HCT116 (cell line): ENCODE data around the gene CHST14. TPM values are rescaled to one million over a fixed set of nuclear protein-coding genes. Genes with fewer than 3 reads are reported as not detected.

Experiments
- ATAC-seq: fragments of 200-7000 bp; cut with Tn5 transposase; 2 replicates; pipeline ENCODE4 v1.9.1; 2020; ENCODE audit warnings: mild to moderate bottlenecking, moderate library complexity
- BruUV-seq: library from RNA; stranded (reverse); fragments of 400-500 nt; replicated peaks from 2 replicates; lab custom pipeline; 2021; lab: Mats Ljungman, UMichigan
- CTCF ChIA-PET: fragments of 300-600 bp; sonication (Branson Sonifier 250); formaldehyde crosslinking; loops from one replicate; lab custom pipeline; 2021; ENCODE audit warnings: antibody characterized with exemption; lab: Charles Lee
- POLR2A ChIA-PET: fragments of 300-600, 350-600 bp; sonication (Branson Sonifier 250); formaldehyde crosslinking; loops from one replicate; lab custom pipeline; 2021; ENCODE audit warnings: antibody characterized with exemption; lab: Charles Lee
- RAD21 ChIA-PET, 2 experiments: fragments of 300-600 bp; sonication (Branson Sonifier 250); formaldehyde crosslinking; loops; one replicate each; lab custom pipeline; 2023; ENCODE audit warnings: low total read pairs in 2 of 2; ENCODE audit not compliant: uncharacterized antibody in 2 of 2, unreplicated experiment in 2 of 2, low non-redundant PET in 1 of 2; lab: Charles Lee
- DNase-seq: peaks from one replicate; pipeline ENCODE4 v3.0.0-alpha.2; 2010; ENCODE audit warnings: low read depth, low spot score
- H2AFZ ChIP-seq: fragments of 200-600 bp; shearing (Covaris generic), sonication (generic); 2 replicates; pipeline ENCODE4 v1.6.1; 2017; ENCODE audit warnings: low read depth, mixed run types, mixed read lengths, antibody characterized with exemption, low read length; ENCODE audit not compliant: poor library complexity, severe bottlenecking
- H3K27ac ChIP-seq: 2 replicates; pipeline ENCODE4 v1.5.1; 2012; ENCODE audit warnings: low read depth, low read length
- H3K27me3 ChIP-seq: fragments of 200-600 bp; sonication (generic); 2 replicates; pipeline ENCODE4 v1.6.1; 2016; ENCODE audit warnings: mixed run types, low read length, mixed read lengths; ENCODE audit not compliant: insufficient read depth
- H3K36me3 ChIP-seq, 2 experiments: fragments of 200-500 bp in 1 of 2; fragments of 200-600 bp in 1 of 2; sonication (Bioruptor generic) in 1 of 2; sonication (generic) in 1 of 2; 2 replicates each; pipeline versions ENCODE4 v1.5.1 to v1.6.1; 2014 to 2016; ENCODE audit warnings: low read length in 2 of 2, inconsistent platforms in 1 of 2, mixed read lengths in 1 of 2, mixed run types in 1 of 2; ENCODE audit not compliant: insufficient read depth in 2 of 2, control insufficient read depth in 1 of 2
- H3K4me1 ChIP-seq, 2 experiments: fragments of 200-600 bp in 1 of 2; sonication (generic) in 1 of 2; 2 replicates each; pipeline versions ENCODE4 v1.5.1 to v1.6.1; 2012 to 2017; ENCODE audit warnings: low read length in 2 of 2, inconsistent platforms in 1 of 2, mild to moderate bottlenecking in 1 of 2, mixed read lengths in 1 of 2, mixed run types in 1 of 2, moderate library complexity in 1 of 2; ENCODE audit not compliant: insufficient read depth in 2 of 2, control insufficient read depth in 1 of 2
- H3K4me2 ChIP-seq: fragments of 200-600 bp; sonication (generic); 2 replicates; pipeline ENCODE4 v1.6.1; 2017; ENCODE audit warnings: mixed run types, low read length, mixed read lengths
- H3K4me3 ChIP-seq, 2 experiments: fragments of 200-600 bp in 1 of 2; sonication (generic) in 1 of 2; replicated peaks in 1 of 2; 2 replicates each; pipeline ENCODE4 v1.5.1; 2011 to 2016; ENCODE audit warnings: low read length in 2 of 2, control low read depth in 1 of 2, low read depth in 1 of 2, mild to moderate bottlenecking in 1 of 2, mixed read lengths in 1 of 2, mixed run types in 1 of 2
- H3K79me2 ChIP-seq: fragments of 200-600 bp; sonication (generic); 2 replicates; pipeline ENCODE4 v1.6.1; 2017; ENCODE audit warnings: mild to moderate bottlenecking, mixed run types, low read length, moderate library complexity, mixed read lengths; ENCODE audit not compliant: insufficient read depth
- H3K9ac ChIP-seq: fragments of 200-600 bp; sonication (generic); 2 replicates; pipeline ENCODE4 v1.6.1; 2016; ENCODE audit warnings: low read length, mixed read lengths
- H3K9me2 ChIP-seq: fragments of 200-600 bp; sonication (generic), shearing (Covaris generic); 2 replicates; pipeline ENCODE4 v1.6.1; 2017; ENCODE audit warnings: mixed run types, mild to moderate bottlenecking, moderate library complexity; ENCODE audit not compliant: insufficient read depth
- H3K9me3 ChIP-seq, 2 experiments: fragments of 200-500 bp in 1 of 2; fragments of 200-600 bp in 1 of 2; sonication (Bioruptor generic) in 1 of 2; sonication (generic) in 1 of 2; 2 replicates each; pipeline ENCODE4 v1.6.1; 2014 to 2017; ENCODE audit warnings: low read length in 2 of 2, mixed read lengths in 2 of 2, inconsistent platforms in 1 of 2, low read depth in 1 of 2, mild to moderate bottlenecking in 1 of 2, mixed run types in 1 of 2, moderate library complexity in 1 of 2; ENCODE audit not compliant: control insufficient read depth in 1 of 2, insufficient read depth in 1 of 2
- H4K20me1 ChIP-seq: fragments of 200-600 bp; sonication (generic), shearing (Covaris generic); 2 replicates; pipeline ENCODE4 v1.6.1; 2017; ENCODE audit warnings: mixed run types, mild to moderate bottlenecking, moderate library complexity; ENCODE audit not compliant: insufficient read depth
- CBX3 ChIP-seq: IDR thresholded peaks from 2 replicates; pipeline ENCODE4 v1.6.1; 2012; ENCODE audit warnings: low read depth
- EZH2 ChIP-seq: fragments of 200-600 bp; sonication (generic); IDR thresholded peaks from 2 replicates; pipeline ENCODE4 v1.6.1; 2017; ENCODE audit warnings: antibody characterized with exemption, mixed run types
- EZH2phosphoT487 ChIP-seq: fragments of 200-600 bp; IDR thresholded peaks from 2 replicates; pipeline ENCODE4 v1.6.1; 2018; ENCODE audit warnings: antibody characterized with exemption, borderline replicate concordance
- POLR2A ChIP-seq: IDR thresholded peaks from 2 replicates; pipeline ENCODE4 v1.7.0; 2011; ENCODE audit warnings: borderline replicate concordance; ENCODE audit not compliant: insufficient read depth, insufficient read length; ENCODE audit errors: extremely low read depth
- POLR2AphosphoS5 ChIP-seq: IDR thresholded peaks from 2 replicates; pipeline ENCODE4 v1.6.1; 2011; ENCODE audit warnings: mild to moderate bottlenecking, low read depth, low read length, moderate library complexity
- SP1 ChIP-seq: IDR thresholded peaks from 2 replicates; pipeline ENCODE4 v1.6.1; 2012; ENCODE audit warnings: low read depth
- ZFX ChIP-seq: fragments of 450-650 bp; IDR thresholded peaks from 2 replicates; pipeline ENCODE4 v1.6.1; 2017
- intact Hi-C: fragments of 100-400 bp; cut with micrococcal nuclease; formaldehyde crosslinking; loops from 2 replicates; pipeline ENCODE4 v1.10.0; 2022
- total RNA-seq: library from RNA; stranded (reverse); gene quantifications from one replicate; pipeline ENCODE4 v1.2.1, GENCODE V29; 2021; ENCODE audit not compliant: unreplicated experiment
- TF ChIP-seq, protein P1 (sequence below): IDR thresholded peaks from 2 replicates; pipeline ENCODE4 v1.6.1; 2011; ENCODE audit warnings: mild to moderate bottlenecking, low read length, moderate library complexity; ENCODE audit not compliant: insufficient replicate concordance; ENCODE audit errors: extremely low read depth
- TF ChIP-seq, protein P2 (sequence below): IDR thresholded peaks from 2 replicates; pipeline ENCODE4 v1.6.1; 2012

The CHST14 gene
- total RNA-seq, 1 experiment from 2014 or later: 12.7 TPM

DNA sequence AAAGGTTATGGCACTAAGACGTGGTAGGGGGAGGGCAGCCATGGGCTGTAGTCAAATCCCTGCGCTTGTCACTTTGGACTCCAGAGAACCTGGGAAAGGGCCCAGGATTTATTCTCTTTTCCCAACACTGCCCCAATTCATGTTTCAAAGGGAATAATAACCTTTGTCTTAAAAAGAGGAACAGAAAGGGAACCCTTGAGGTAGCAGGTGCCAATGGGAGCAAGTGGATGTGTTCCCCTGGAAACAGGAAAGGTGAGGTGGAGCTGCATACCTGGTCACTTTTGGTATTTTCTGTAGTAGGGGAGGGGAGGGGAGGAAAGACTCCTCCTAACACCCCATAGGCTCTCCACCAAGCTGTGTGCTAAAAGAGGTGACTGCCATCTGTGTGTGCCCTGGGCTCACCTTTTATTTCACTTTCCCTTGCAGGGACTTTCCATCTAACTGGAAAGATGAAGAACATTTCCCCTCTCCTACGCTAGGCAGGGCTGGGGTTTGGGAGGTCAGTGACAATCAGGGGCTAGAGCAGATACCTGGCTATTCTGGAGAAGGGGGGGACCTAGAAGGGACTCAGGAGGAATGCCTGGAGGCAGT is 6.1 kb upstream of the CHST14 start:
- Histone ChIP-seq H3K4me2 (no peak overlapping the region), H3K4me1 (no peaks in the 10 kb centered on the region), H3K4me3 (no peak overlapping the region), H3K9me2 (no peaks in the 10 kb centered on the region), H4K20me1 (no peaks in the 10 kb centered on the region), H3K79me2 (no peaks in the 10 kb centered on the region; the same call in 1 of the 2 replicates), H2AFZ (no peak overlapping the region), H3K36me3 (peaks cover 9 to 10% of the 10 kb centered on the region in 2 experiments; a peak in 3 of 4 replicates), H3K9me3 (no peaks in the 10 kb centered on the region), H3K27me3 (no peaks in the 10 kb centered on the region), H3K9ac (no peak overlapping the region), H3K27ac (no peak overlapping the region)
- no peak for TF ChIP-seq ZFX
- RAD21 ChIA-PET: no interaction called here
- no TSS peak for BruUV-seq
- CTCF ChIA-PET: no interaction called here
- intact Hi-C loops: no loop called here
- POLR2A ChIA-PET: no interaction called here
- DNase-seq (no peak), ATAC-seq (no peak)

DNA sequence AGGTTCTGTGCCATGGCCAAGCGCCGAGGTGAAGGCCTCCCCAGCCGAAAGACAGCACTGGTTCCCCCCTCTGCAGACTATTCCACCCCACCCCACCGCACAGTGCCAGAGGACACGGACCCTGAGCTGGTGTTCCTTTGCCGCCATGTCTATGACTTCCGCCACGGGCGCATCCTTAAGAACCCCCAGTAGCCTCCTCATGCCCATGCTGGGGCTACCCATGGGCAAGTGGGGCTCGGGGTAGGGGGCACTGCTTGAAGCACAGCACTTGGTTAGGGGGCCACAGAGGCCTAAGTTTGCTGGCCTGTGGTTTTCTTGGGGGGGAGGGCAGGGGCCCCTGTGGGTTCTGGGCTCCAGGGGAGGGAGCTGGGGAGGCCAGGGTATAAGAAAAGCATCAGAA is 4.8 kb upstream of the CHST14 start:
- Histone ChIP-seq H3K4me1 (peaks cover 3 to 9% of the 10 kb centered on the region in 2 experiments; a peak in 3 of 4 replicates), H3K36me3 (peaks cover 8 to 9% of the 10 kb centered on the region in 2 experiments; a peak in 3 of 4 replicates), H3K9me3 (no peaks in the 10 kb centered on the region), H3K27ac (no peak overlapping the region), H3K9ac (no peak overlapping the region), H3K4me2 (no peak overlapping the region), H3K27me3 (no peaks in the 10 kb centered on the region), H2AFZ (no peak overlapping the region), H3K9me2 (no peaks in the 10 kb centered on the region), H4K20me1 (no peaks in the 10 kb centered on the region), H3K79me2 (no peaks in the 10 kb centered on the region), H3K4me3 (no peak overlapping the region)
- no peak for ATAC-seq
- intact Hi-C loops: no loop called here
- DNase-seq: no peak
- ChIA-PET RAD21 (no interaction called here), CTCF (no interaction called here), POLR2A (no interaction called here)
- TF ChIP-seq, protein P1, sequence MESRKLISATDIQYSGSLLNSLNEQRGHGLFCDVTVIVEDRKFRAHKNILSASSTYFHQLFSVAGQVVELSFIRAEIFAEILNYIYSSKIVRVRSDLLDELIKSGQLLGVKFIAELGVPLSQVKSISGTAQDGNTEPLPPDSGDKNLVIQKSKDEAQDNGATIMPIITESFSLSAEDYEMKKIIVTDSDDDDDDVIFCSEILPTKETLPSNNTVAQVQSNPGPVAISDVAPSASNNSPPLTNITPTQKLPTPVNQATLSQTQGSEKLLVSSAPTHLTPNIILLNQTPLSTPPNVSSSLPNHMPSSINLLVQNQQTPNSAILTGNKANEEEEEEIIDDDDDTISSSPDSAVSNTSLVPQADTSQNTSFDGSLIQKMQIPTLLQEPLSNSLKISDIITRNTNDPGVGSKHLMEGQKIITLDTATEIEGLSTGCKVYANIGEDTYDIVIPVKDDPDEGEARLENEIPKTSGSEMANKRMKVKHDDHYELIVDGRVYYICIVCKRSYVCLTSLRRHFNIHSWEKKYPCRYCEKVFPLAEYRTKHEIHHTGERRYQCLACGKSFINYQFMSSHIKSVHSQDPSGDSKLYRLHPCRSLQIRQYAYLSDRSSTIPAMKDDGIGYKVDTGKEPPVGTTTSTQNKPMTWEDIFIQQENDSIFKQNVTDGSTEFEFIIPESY: no peak
- TF ChIP-seq EZH2phosphoT487 (no peak), EZH2 (no peak), SP1 (no peak), POLR2A (no peak), CBX3 (no peak), POLR2AphosphoS5 (no peak)
- TF ChIP-seq, protein P2, sequence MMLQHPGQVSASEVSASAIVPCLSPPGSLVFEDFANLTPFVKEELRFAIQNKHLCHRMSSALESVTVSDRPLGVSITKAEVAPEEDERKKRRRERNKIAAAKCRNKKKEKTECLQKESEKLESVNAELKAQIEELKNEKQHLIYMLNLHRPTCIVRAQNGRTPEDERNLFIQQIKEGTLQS: no peak
- no TSS peak for BruUV-seq
